SW 1271 (cell line): ENCODE data around the gene RILPL1.
"Not testable (repeated sequence)": the region's sequence is repeated elsewhere in the genome, so short reads cannot be mapped to it uniquely, and the experiment has no call there.

Source experiments
- DNase-seq, 2 experiments: peaks; one replicate each; lab custom pipeline; 2025; lab: John Stamatoyannopoulos, UW

Gene RILPL1, protein sequence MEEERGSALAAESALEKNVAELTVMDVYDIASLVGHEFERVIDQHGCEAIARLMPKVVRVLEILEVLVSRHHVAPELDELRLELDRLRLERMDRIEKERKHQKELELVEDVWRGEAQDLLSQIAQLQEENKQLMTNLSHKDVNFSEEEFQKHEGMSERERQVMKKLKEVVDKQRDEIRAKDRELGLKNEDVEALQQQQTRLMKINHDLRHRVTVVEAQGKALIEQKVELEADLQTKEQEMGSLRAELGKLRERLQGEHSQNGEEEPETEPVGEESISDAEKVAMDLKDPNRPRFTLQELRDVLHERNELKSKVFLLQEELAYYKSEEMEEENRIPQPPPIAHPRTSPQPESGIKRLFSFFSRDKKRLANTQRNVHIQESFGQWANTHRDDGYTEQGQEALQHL

DNA sequence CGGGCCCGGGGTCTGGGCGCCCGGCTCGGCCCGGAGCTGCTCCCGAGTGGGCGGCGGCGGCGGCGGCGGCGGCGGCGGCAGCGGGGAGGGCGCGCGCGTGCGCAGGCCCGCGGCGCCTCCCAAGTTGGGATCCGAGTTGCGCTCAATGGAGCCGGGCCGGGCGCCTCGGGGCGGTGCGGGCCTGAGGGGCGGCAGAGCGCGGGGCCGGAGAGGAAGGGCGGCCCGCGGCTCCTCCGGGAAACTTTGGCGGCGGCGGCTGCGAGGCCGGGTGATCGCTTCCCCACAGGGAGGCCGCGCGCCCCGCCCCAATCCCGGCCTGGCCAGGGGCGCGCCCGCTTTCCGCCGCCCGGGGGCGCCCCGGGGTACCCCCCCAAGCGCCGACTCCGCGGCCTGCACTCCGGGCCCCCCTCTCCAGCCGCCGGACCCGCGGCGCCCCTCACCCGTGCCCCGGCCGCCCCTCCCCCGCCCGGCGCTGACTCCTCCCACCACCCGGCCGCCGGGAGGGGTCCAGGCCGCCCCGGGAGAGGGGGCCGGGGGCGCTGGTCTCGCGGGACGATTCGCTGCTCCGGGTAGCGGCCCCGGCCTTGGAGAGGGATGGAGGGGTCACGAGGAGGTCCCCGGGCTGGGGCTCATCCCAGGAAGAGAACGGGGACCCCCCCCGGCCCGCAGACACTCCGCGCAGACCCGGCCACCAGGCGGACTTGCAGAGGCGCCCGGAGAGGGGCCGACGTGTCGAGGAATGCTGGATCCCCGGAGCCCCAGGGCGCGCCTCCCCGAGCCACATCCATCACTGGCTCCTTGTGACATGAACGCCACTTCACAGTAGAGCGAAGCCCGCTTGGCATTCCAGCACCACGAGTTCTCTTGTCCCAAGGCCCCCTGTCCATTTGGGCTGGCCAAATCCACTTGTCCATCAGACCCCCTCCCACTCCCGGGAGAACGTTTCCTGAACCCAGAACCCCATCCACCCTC lies at the start of gene RILPL1:
TSS of gene RILPL1 (minus strand) at position 48 of the 972 bp plus-strand sequence. CDS start 237 bp downstream, outside the sequence.
- peak; percentile 40 to 72 for DNase-seq

- DNase-seq, result no peak
Measured at GRCh38 chr12:123580772-123581171, 47.3 kb upstream of the RILPL1 start.

DNA sequence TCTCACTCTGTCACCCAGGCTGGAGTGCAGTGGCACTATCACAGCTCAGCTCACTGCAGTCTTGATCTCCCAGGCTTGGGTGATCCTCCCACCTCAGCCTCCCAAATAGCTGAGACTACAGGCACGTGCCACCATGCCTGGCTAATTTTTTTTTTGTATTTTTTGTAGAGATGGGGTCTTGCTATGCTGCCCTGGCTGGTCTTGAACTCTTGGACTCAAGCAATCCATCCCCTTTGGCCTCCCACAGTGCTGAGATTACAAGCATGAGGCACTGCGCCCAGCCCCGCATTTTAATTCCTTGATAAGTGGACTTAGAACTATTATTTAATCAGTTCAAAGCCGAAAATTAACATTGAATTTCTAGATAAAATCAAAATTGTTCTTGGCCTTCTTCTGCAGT lies 45.3 kb upstream of the RILPL1 start:
- DNase-seq, result not testable (repeated sequence)

GRCh38 chr12:123578243-123578642 lies 44.7 kb upstream of the RILPL1 start:
- no peak for DNase-seq

DNA sequence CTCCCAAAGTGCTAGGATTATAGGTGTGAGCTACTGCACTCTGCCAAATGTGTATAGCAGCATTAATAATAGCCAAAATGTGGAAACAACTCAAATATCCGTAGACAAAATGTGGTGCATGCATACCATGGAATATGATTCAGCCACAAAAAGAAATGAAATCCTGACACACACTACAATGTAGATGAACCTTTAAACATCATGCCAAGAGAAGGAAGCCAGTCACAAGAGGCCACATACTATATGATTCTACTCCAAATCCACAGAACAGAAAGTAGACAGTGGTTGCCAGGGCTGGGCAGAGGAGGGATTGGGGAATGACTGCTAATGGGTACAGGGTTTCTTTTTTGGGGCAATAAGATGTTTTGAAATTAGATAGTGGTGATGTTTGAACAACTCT lies 43.1 kb upstream of the RILPL1 start:
- no peak for DNase-seq

DNA sequence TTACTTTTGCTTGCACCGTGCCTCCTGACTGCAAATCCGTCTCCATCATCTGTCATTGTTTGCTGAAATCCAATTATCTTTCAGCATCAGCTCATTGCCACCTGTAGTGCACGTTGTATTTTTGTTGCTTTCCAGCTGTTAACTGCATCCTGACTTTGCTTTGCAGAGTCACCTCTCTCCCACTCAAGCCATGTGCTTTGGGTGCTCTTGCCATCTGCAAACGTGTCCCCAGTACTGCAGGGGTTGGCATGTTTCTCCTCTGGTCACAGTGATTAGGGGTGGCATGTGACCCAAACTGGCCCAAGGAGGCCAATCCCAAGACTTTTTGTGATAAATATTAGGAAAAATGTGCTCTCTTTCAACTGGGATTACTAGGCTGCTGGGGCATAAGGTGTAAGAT lies 40.4 kb upstream of the RILPL1 start:
- no peak for DNase-seq

- DNase-seq, result no peak
Measured at GRCh38 chr12:123572391-123572790, 38.9 kb upstream of the RILPL1 start.

DNA sequence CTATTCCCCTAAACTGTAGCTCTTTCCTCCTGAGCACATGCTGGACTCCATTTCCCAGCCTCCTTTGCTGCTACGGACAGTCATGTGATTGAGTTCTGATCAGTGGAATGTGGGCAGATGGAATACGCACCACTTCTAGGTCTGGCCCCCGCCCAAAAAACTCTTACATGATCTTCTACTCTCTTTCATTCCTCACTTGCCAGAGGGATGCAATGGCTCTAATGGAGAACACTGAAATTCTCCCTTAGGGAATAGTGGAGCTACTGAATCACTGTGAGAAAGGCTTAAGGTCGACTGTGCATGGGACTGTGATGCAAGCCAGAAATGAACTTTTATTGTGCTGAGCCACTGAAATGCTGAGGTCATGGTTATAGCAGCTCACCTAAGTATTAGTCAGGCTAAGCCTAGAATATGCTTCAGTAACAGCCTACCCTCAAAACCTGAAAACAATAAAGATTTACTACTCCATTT lies 37.9 kb upstream of the RILPL1 start:
- peak in 1 of 2 experiments; percentile 20 for DNase-seq

DNA sequence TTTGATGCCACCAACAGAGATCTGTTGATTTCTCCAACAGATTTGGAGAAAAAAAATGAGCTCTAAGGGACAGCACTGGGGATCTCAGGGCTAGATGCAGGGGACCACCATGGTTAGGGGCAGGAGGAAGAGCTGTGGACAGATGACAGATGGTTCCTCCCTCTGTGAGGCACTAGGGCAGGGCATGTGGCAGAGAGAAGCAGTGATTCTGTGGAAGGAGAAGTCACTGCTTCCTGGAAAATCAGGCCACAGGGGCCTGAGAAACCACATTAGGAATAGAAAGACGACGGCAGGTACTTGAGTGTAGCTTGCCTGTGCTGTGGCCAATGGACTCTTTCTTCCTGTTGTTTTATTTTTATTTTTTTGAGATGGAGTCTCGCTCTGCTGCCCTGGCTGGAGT lies 25.9 kb upstream of the RILPL1 start:
- DNase-seq, result no peak

- not testable (repeated sequence) for DNase-seq
Measured at GRCh38 chr12:123558487-123558886, 25.0 kb upstream of the RILPL1 start.

DNA sequence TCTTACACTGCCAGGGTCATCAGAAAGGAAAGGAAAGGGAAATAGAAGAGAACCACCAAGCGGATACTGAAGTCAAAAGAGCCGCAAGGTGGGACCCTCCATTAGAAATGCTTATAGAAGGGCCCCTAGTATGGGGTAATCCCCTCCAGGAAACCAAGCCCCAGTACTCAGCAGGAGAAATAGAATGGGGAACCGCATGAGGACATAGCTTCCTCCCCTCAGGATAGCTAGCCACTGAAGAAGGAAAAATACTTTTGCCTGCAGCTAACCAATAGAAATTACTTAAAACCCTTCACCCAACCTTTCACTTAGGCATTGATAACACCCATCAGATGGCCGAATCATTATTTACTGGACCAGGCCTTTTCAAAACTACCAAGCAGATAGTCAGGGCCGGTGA lies 21.3 kb upstream of the RILPL1 start:
- not testable (repeated sequence) for DNase-seq

DNA sequence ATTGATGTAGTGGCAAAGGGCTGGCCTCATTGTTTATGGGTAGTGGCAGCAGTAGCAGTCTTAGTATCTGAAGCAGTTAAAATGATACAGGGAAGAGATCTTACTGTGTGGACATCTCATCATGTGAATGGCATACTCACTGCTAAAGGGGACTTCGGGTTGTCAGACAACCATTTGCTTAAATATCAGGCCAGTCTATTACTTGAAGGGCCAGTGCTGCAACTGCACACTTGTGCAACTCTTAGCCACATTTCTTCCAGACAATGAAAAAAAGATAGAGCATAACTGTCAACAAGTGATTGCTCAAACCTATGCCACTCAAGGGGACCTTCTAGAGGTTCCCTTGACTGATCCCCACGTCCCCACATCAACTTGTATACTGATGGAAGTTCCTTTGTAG lies 20.6 kb upstream of the RILPL1 start:
- not testable (repeated sequence) for DNase-seq

- DNase-seq, result no peak
Measured at GRCh38 chr12:123550700-123551099, 17.2 kb upstream of the RILPL1 start.

GRCh38 chr12:123548107-123548506 lies 14.6 kb upstream of the RILPL1 start:
- DNase-seq, result no peak

DNA sequence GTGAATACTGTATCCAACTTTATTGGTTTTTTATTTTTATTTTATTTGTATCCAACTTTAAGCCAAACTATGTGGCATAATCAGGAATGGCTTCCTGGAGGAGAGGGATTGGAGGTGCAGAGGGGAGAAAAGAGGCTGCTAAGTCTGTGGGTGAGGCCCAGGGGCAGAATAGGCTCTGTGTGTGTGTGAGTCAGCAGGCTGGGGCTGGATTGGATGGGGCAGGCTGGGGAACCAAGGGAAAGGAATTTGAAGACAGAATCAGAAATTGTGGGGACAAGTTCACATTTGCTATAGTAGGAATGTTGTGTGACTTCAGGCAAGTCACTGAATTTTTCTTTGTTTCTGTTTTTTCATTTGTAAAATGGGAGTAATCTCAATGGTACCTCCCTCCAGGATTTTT lies 12.8 kb upstream of the RILPL1 start:
- DNase-seq, result no peak

GRCh38 chr12:123543541-123543940 lies 10.0 kb upstream of the RILPL1 start:
- DNase-seq, result no peak

- no peak for DNase-seq
Measured at GRCh38 chr12:123540899-123541662, 7.6 kb upstream of the RILPL1 start.

DNA sequence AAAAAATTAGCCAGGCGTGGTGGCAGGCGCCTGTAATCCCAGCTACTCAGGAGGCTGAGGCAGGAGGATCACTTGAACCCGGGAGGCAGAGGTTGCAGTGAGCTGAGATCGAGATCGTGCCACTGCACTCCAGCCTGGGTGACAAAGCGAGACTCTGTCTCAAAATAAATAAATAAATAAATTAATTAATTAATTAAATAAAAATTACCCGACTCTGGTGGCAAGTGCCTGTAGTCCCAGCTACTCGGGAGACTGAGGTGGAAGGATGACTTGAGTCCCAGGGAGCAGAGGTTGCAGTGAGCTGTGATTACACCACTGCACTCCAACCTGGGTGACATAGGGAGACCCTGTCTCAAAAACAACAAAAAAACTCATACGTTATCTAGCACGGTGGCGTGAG lies 2.4 kb upstream of the RILPL1 start:
- not testable (repeated sequence) for DNase-seq

- peak in 1 of 2 experiments; percentile 28 for DNase-seq
Measured at GRCh38 chr12:123532808-123533649, 490 bp downstream of the RILPL1 start.

DNA sequence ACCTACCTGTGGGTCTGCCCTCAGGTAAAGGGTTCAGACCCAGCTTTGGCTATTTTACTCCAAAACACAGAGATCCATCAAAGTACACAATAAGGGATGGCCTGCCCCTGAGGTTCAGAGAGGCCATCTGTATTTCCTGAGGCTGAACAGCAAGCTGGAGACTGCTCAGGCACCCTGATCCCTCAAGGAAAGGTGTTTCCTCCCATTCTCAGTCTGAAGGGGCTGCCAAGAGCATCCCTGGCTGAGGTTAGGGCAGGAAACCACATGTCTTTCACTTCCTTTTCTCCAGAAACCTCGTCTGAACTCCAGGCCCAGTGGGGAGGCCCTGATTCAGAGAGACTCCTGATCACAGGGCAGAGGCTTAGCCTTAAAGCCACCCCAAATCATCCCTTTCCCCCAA lies 1.5 kb downstream of the RILPL1 start:
- no peak for DNase-seq

DNA sequence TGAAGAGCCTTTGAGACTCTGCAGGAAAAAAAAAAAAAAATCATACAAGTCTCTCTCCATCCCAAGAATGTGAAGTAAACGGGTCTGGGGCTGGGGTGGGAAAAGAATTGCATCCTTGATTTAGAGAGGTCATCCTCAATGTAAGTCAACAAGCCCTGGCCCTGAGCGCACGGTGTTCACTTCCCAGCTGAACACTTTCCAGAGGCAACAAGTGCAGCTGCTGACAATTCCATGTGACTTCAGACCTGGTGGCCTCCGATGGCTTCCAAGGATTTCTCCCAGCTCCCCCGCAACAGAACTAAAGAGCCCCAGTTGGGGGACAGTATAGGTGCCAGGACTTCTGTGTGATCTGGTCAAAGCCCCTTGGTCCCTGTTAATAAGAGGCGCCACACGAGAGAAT lies 2.4 kb downstream of the RILPL1 start:
- no peak for DNase-seq
